ENCODE results near the gene FGG.

DNA sequence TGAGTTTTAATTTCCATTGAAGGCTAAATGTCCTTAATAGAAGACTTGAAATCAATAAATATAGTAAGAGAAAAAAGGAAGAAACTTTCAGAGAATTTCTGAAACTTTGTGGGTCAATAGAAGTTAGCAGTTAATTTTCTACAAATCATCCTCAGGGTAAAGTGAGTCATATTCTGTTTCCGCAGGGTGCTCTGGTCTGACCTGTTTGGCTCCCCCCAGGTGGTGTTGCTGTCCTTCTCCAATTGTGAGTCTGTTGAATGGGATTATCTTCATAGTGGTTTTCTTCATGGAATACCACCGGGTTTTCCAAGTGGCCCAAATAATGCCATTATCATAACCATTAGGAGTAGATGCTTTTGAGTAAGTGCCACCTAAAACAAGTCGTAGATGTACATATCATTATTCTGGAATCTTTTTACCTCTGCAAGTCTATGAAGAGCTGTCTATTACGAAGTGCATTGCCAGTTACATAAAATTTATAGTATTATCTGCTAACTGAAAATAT is 7.7 kb downstream of the FGG start:
- TF ChIP-seq, protein P1, sequence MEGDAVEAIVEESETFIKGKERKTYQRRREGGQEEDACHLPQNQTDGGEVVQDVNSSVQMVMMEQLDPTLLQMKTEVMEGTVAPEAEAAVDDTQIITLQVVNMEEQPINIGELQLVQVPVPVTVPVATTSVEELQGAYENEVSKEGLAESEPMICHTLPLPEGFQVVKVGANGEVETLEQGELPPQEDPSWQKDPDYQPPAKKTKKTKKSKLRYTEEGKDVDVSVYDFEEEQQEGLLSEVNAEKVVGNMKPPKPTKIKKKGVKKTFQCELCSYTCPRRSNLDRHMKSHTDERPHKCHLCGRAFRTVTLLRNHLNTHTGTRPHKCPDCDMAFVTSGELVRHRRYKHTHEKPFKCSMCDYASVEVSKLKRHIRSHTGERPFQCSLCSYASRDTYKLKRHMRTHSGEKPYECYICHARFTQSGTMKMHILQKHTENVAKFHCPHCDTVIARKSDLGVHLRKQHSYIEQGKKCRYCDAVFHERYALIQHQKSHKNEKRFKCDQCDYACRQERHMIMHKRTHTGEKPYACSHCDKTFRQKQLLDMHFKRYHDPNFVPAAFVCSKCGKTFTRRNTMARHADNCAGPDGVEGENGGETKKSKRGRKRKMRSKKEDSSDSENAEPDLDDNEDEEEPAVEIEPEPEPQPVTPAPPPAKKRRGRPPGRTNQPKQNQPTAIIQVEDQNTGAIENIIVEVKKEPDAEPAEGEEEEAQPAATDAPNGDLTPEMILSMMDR (conservative IDR thresholded peaks at IDR 0.05): no peak
- no peak for TF ChIP-seq ZFX (IDR thresholded peaks at IDR 0.05)

All from C4-2B (cell line).